ENCODE data around the gene MOSPD3. TPM values are rescaled to one million over a fixed set of nuclear protein-coding genes. Genes with fewer than 3 reads are reported as not detected.
"Not testable (repeated sequence)": the region's sequence is repeated elsewhere in the genome, so short reads cannot be mapped to it uniquely, and the experiment has no call there.

MOSPD3 gene
- total RNA-seq, 4 donors from 2014 or later, result 6.6 to 16.8 (median 12.0) TPM

GRCh38 chr7:100649826-100650565 is 37.7 kb downstream of the MOSPD3 start:
- peaks cover 0 to 91% (median 6%) of the 10 kb centered on the region in 4 donors for H3K27me3 ChIP-seq
- 74% methylated on average over 15 of the region's 15 CpGs for WGBS
- no peak overlapping the region for H3K27ac ChIP-seq (replicated peaks in 1 of 4)
- no peaks in the 10 kb centered on the region for H3K9me3 ChIP-seq
- no peak for DNase-seq (ENCODE audit: extremely low spot score)
- no peaks in the 10 kb centered on the region for H3K36me3 ChIP-seq
- TF ChIP-seq POLR2A (IDR thresholded peaks at IDR 0.05; ENCODE audit: low read depth) (no peak), CTCF (IDR thresholded peaks at IDR 0.05) (no peak), EP300 (IDR thresholded peaks at IDR 0.05) (no peak), POLR2AphosphoS5 (IDR thresholded peaks at IDR 0.05) (no peak)
- H3K4me3 ChIP-seq, result no peak overlapping the region
- H3K4me1 ChIP-seq, result no peaks in the 10 kb centered on the region
- intact Hi-C loops (cut with DNase I), result no loop called here

- Histone ChIP-seq H3K4me1 (peaks cover 0 to 10% (median 4%) of the 10 kb centered on the region in 4 donors), H3K9me3 (no peaks in the 10 kb centered on the region), H3K27ac (replicated peaks in 1 of 4) (no peak overlapping the region), H3K36me3 (no peaks in the 10 kb centered on the region), H3K4me3 (no peak overlapping the region), H3K27me3 (peaks cover 0 to 87% (median 27%) of the 10 kb centered on the region in 4 donors)
- WGBS, result 61% methylated on average over 17 of the region's 25 CpGs
- no peak for TF ChIP-seq POLR2A (IDR thresholded peaks at IDR 0.05; ENCODE audit: low read depth)
- no peak for TF ChIP-seq CTCF (IDR thresholded peaks at IDR 0.05)
- no peak for TF ChIP-seq EP300 (IDR thresholded peaks at IDR 0.05)
- no peak for TF ChIP-seq POLR2AphosphoS5 (IDR thresholded peaks at IDR 0.05)
- DNase-seq (ENCODE audit: extremely low spot score), result no peak
- intact Hi-C loops (cut with DNase I), result no loop called here
Measured at GRCh38 chr7:100654908-100655831, 42.8 kb downstream of the MOSPD3 start.

GRCh38 chr7:100655908-100656674 is 43.8 kb downstream of the MOSPD3 start, which contains the start of gene ACTL6B:
Gene ACTL6B (minus strand): TSS chr7:100656448. CDS start chr7:100656354, 94 bp downstream.
- Histone ChIP-seq H3K27ac (replicated peaks in 1 of 4) (no peak within 1 kb of the TSS), H3K9me3 (no peaks in the 10 kb centered on the region), H3K36me3 (no peaks in the 10 kb centered on the region), H3K4me1 (peaks cover 0 to 10% (median 4%) of the 10 kb centered on the region in 4 donors), H3K27me3 (peaks cover 0 to 87% (median 27%) of the 10 kb centered on the region in 4 donors), H3K4me3 (no peak within 1 kb of the TSS)
- DNase-seq (ENCODE audit: extremely low spot score), result no peak
- TF ChIP-seq EP300 (IDR thresholded peaks at IDR 0.05) (no peak), POLR2A (IDR thresholded peaks at IDR 0.05; ENCODE audit: low read depth) (no peak), POLR2AphosphoS5 (IDR thresholded peaks at IDR 0.05) (no peak), CTCF (IDR thresholded peaks at IDR 0.05) (no peak)
- intact Hi-C loops (cut with DNase I), result no loop called here
- 14% methylated on average over 7 of the region's 63 CpGs for WGBS

- intact Hi-C loops (cut with DNase I); H3K27ac ChIP-seq (replicated peaks in 1 of 4); H3K4me1 ChIP-seq; DNase-seq (ENCODE audit: extremely low spot score); H3K36me3 ChIP-seq; H3K4me3 ChIP-seq; H3K9me3 ChIP-seq: not testable (repeated sequence)
- 81% methylated on average over 12 of the region's 12 CpGs for WGBS
- peaks cover 0 to 32% (median under 1%) of the 10 kb centered on the region in 4 donors for H3K27me3 ChIP-seq
Measured at GRCh38 chr7:100662194-100662776, 49.9 kb downstream of the MOSPD3 start.

Small RNAs within 50 kb of the gene (small RNA-seq; reads per million reads assigned to genes)
- 0 reads per million in 3 donors for gene SAP25

Other genes with a start within 250 kb of the MOSPD3 start
- gene PILRA, start 239.1 kb upstream of the MOSPD3 start, total RNA-seq, result 1 to 10 TPM; 3.3 to 8.8 (median 5.4) TPM
- 1 to 10 TPM; 2.9 to 7.6 (median 5.8) TPM for gene ZCWPW1, start 183.8 kb upstream of the MOSPD3 start, total RNA-seq
- 10 to 100 TPM; 21.2 to 44.9 (median 40.6) TPM for gene MEPCE, start 182.7 kb upstream of the MOSPD3 start, total RNA-seq
- 10 to 100 TPM; 24.5 to 35.1 (median 27.0) TPM for gene PPP1R35, start 176.0 kb upstream of the MOSPD3 start, total RNA-seq
- gene SPACDR, start 148.3 kb upstream of the MOSPD3 start, total RNA-seq, result under 1 TPM in 1 of 4 donors, not detected in 3; 0.78 TPM
- gene TSC22D4, start 133.3 kb upstream of the MOSPD3 start, total RNA-seq, result 10 to 100 TPM; 26.2 to 51.4 (median 33.1) TPM
- 1 to 10 TPM; 1.7 to 3.2 (median 1.9) TPM for gene NYAP1, start 128.6 kb upstream of the MOSPD3 start, total RNA-seq
- 10 to 100 TPM; 31.6 to 79.6 (median 35.1) TPM for gene AGFG2, start 73.3 kb upstream of the MOSPD3 start, total RNA-seq
- under 1 TPM in 2 of 4 donors, not detected in 2; 0.83 to 0.92 TPM for gene SAP25, start 38.6 kb upstream of the MOSPD3 start, total RNA-seq
- 10 to 100 TPM; 36.2 to 53.2 (median 44.0) TPM for gene LRCH4, start 26.4 kb upstream of the MOSPD3 start, total RNA-seq
- under 1 TPM; 0.13 to 0.83 (median 0.48) TPM for gene FBXO24, start 26.2 kb upstream of the MOSPD3 start, total RNA-seq
- gene PCOLCE, start 10.2 kb upstream of the MOSPD3 start, total RNA-seq, result 10 to 100 TPM; 12.0 to 42.2 (median 18.3) TPM
- under 1 TPM in 2 of 4 donors, not detected in 2; 0.17 to 0.32 TPM for gene TFR2, start 29.0 kb downstream of the MOSPD3 start, total RNA-seq
- not detected for gene ACTL6B, start 43.9 kb downstream of the MOSPD3 start, total RNA-seq
- gene GNB2, start 61.2 kb downstream of the MOSPD3 start, total RNA-seq, result 100 to 1,000 TPM; 150 to 229 (median 218) TPM
- 10 to 100 TPM; 19.5 to 33.5 (median 30.9) TPM for gene GIGYF1, start 81.7 kb downstream of the MOSPD3 start, total RNA-seq
- 10 to 100 TPM; 27.0 to 51.3 (median 43.7) TPM for gene POP7, start 93.6 kb downstream of the MOSPD3 start, total RNA-seq
- gene EPO, start 107.9 kb downstream of the MOSPD3 start, total RNA-seq, result not detected
- gene ZAN, start 121.1 kb downstream of the MOSPD3 start, total RNA-seq, result not detected
- gene EPHB4, start 215.0 kb downstream of the MOSPD3 start, total RNA-seq, result 10 to 100 TPM; 26.2 to 92.4 (median 59.0) TPM
- gene SLC12A9, start 240.2 kb downstream of the MOSPD3 start, total RNA-seq, result 10 to 100 TPM; 15.0 to 26.0 (median 19.9) TPM

Data from esophagus muscularis mucosa (tissue), 4 donors.